CD4-positive, alpha-beta T cell (primary cell): Measurements from ENCODE around the gene USP47. TPM values are rescaled to one million over a fixed set of nuclear protein-coding genes. Genes with fewer than 3 reads are reported as not detected.
A peak's percentile ranks its signal among the peaks of the same experiment; 100 is the strongest.

Experiments
- ATAC-seq: fragments of 200-7000 bp; cut with Tn5 transposase; one replicate; pipeline ENCODE4 v1.10.0; 2022; ENCODE audit warnings: mild to moderate bottlenecking; ENCODE audit not compliant: poor library complexity
- CTCF ChIA-PET: fragments of 350-600 bp; sonication (Branson Sonifier 250); formaldehyde crosslinking; loops from one replicate; lab custom pipeline; 2021; ENCODE audit warnings: antibody characterized with exemption, inconsistent platforms; lab: Charles Lee
- POLR2A ChIA-PET: fragments of 350-600 bp; sonication (Branson Sonifier 250); formaldehyde crosslinking; loops from one replicate; lab custom pipeline; 2021; ENCODE audit warnings: antibody characterized with exemption, inconsistent platforms; lab: Charles Lee
- DNase-seq, 14 experiments: peaks; one replicate each; pipeline ENCODE4 v3.0.0-alpha.2; 2013 to 2020; ENCODE audit warnings: mixed read lengths in 2 of 14
- H3K27ac ChIP-seq, 2 donors: one replicate each; pipeline versions ENCODE4 v1.5.1 to v1.7.0; 2013; ENCODE audit warnings: low read length in 2 of 2, low read depth in 1 of 2, mild to moderate bottlenecking in 1 of 2
- H3K27me3 ChIP-seq, 2 experiments: 1 replicate in 1 of 2; 2 replicates in 1 of 2; pipeline versions ENCODE4 v1.6.1 to v1.7.0; 2013; ENCODE audit warnings: low read length in 2 of 2, control low read depth in 1 of 2, mild to moderate bottlenecking in 1 of 2, moderate library complexity in 1 of 2; ENCODE audit not compliant: insufficient read depth in 2 of 2, control insufficient read depth in 1 of 2
- H3K36me3 ChIP-seq: one replicate; pipeline ENCODE4 v1.6.1; 2013; ENCODE audit warnings: low read length, control low read depth; ENCODE audit not compliant: insufficient read depth
- H3K4me1 ChIP-seq: one replicate; pipeline ENCODE4 v1.6.1; 2013; ENCODE audit warnings: low read length, control low read depth; ENCODE audit not compliant: insufficient read depth
- H3K4me3 ChIP-seq: one replicate; pipeline ENCODE4 v1.5.1; 2013; ENCODE audit warnings: mild to moderate bottlenecking, low read length, moderate library complexity
- H3K9me3 ChIP-seq, 2 experiments: 1 replicate in 1 of 2; 2 replicates in 1 of 2; pipeline versions ENCODE4 v1.6.1 to v1.7.0; 2013; ENCODE audit warnings: low read length in 2 of 2, mild to moderate bottlenecking in 2 of 2, control low read depth in 1 of 2, moderate library complexity in 1 of 2; ENCODE audit not compliant: control insufficient read depth in 1 of 2, insufficient read depth in 1 of 2
- H3K27ac Mint-ChIP-seq: one replicate; pipeline ENCODE4 v1.8.0; 2020; ENCODE audit warnings: mixed read lengths
- H3K27me3 Mint-ChIP-seq: one replicate; pipeline ENCODE4 v1.8.0; 2021; ENCODE audit warnings: mixed read lengths
- H3K36me3 Mint-ChIP-seq: one replicate; pipeline ENCODE4 v1.8.0; 2021; ENCODE audit warnings: low read depth, mixed read lengths
- H3K4me1 Mint-ChIP-seq: one replicate; pipeline ENCODE4 v1.8.0; 2021; ENCODE audit warnings: low read depth, mixed read lengths
- H3K4me3 Mint-ChIP-seq: one replicate; pipeline ENCODE4 v1.8.0; 2020; ENCODE audit warnings: mild to moderate bottlenecking, mixed read lengths
- H3K9me3 Mint-ChIP-seq: one replicate; pipeline ENCODE4 v1.8.0; 2020; ENCODE audit warnings: mixed read lengths
- intact Hi-C, 2 experiments: fragments of 100-400 bp; cut with DNase I in 1 of 2; cut with micrococcal nuclease in 1 of 2; formaldehyde crosslinking; loops; one replicate each; pipeline versions ENCODE4 v1.15.1 to v1.9.0; 2023 to 2025; cut with DNase I, micrococcal nuclease
- total RNA-seq, 174 experiments: library from RNA in 2 of 174; stranded (reverse) in 2 of 174; gene quantifications; one replicate each; pipeline ENCODE4 v1.2.3 and lab custom pipeline; 2021 to 2026
- TF ChIP-seq, protein P1 (sequence below): fragments of 200-600 bp; IDR thresholded peaks from one replicate; pipeline ENCODE4 v1.8.0; 2022; ENCODE audit warnings: antibody characterized with exemption, mild to moderate bottlenecking

The USP47 gene
- total RNA-seq, 2 experiments from 2014 or later: 97.0 to 100 TPM

DNA sequence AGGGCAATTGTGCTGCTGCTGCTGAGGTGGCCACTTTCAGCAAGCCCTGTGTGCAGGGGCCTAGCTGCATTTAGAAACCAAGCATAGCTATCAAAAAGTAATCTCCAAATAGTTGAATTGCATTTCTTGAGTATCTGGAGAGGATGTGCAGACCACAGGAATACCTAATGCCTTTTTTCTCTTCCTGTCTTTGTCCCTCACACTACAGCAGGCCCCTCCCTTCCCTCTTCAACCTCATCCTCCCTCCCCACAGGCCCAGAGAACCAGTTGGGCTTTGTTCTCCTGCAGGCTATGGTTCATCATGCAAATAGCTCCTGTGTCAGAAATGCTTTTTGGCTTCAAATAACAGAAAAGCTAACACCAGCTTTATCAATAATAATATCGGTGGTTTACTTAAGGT, 118.9 kb downstream of the USP47 start:
- TF ChIP-seq, protein P1, sequence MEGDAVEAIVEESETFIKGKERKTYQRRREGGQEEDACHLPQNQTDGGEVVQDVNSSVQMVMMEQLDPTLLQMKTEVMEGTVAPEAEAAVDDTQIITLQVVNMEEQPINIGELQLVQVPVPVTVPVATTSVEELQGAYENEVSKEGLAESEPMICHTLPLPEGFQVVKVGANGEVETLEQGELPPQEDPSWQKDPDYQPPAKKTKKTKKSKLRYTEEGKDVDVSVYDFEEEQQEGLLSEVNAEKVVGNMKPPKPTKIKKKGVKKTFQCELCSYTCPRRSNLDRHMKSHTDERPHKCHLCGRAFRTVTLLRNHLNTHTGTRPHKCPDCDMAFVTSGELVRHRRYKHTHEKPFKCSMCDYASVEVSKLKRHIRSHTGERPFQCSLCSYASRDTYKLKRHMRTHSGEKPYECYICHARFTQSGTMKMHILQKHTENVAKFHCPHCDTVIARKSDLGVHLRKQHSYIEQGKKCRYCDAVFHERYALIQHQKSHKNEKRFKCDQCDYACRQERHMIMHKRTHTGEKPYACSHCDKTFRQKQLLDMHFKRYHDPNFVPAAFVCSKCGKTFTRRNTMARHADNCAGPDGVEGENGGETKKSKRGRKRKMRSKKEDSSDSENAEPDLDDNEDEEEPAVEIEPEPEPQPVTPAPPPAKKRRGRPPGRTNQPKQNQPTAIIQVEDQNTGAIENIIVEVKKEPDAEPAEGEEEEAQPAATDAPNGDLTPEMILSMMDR: no peak
- peaks cover 27% of the 10 kb centered on the region for H3K36me3 Mint-ChIP-seq
- peaks cover 46% of the 10 kb centered on the region for H3K4me1 Mint-ChIP-seq
- Histone ChIP-seq H3K27ac (peak overlapping the region in 1 of 2 donors; percentile 10), H3K36me3 (peaks cover 17% of the 10 kb centered on the region), H3K4me3 (no peak overlapping the region), H3K9me3 (no peaks in the 10 kb centered on the region), H3K27me3 (no peaks in the 10 kb centered on the region), H3K4me1 (peaks cover 29% of the 10 kb centered on the region)
- ChIA-PET POLR2A (interaction anchor here (0.6 kb wide), 1 partner anchor 96 kb away, joined by 3 read pairs; no protein-coding TSS in a partner anchor), CTCF (no interaction called here)
- ATAC-seq (peak; percentile 95), DNase-seq (peak in 7 of 14 experiments; percentile 9 to 77 (median 44))
- peak overlapping the region; percentile 3 for H3K4me3 Mint-ChIP-seq
- H3K27ac Mint-ChIP-seq: peak overlapping the region; percentile 28
- H3K9me3 Mint-ChIP-seq: no peaks in the 10 kb centered on the region
- intact Hi-C loops: no loop called here
- H3K27me3 Mint-ChIP-seq: no peaks in the 10 kb centered on the region

DNA sequence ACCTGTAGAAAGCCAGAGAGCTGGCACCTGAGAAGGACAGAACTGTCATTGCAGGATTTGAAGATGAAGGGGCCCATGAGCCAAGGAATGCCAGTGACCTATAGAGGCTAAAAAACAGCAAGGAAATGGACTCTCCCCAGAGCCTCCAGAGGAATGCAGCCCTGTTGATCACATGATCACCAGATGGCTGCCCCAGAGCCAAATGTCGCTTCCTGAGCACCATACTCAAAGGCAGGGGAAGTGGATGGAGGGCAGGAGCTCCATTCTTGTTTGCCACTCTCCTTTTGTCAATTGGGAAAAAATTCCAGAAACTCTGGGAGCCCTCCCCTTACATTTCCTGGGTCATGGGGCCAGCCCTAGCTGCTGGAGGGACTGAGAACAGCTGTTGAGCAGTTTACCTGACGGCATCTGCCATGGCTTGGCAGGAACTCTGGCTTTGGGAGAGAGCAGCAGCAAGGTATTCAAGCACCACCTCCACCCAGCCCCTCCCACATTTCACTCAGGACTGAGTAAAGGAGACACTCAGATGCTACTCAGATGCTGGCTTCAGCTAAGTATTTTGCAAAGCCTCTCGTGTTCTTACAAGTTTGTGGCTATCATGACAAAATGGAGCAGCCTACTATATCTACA, 119.7 kb downstream of the USP47 start:
- H3K4me1 Mint-ChIP-seq: peaks cover 46% of the 10 kb centered on the region
- Histone ChIP-seq H3K4me1 (peaks cover 29% of the 10 kb centered on the region), H3K36me3 (peaks cover 9% of the 10 kb centered on the region), H3K27ac (peak overlapping the region in 1 of 2 donors; percentile 7), H3K4me3 (no peak overlapping the region), H3K9me3 (no peaks in the 10 kb centered on the region), H3K27me3 (no peaks in the 10 kb centered on the region)
- DNase-seq: no peak
- intact Hi-C loops: no loop called here
- H3K27ac Mint-ChIP-seq: peak overlapping the region; percentile 24
- no peak overlapping the region for H3K4me3 Mint-ChIP-seq
- ATAC-seq: no peak
- H3K27me3 Mint-ChIP-seq: no peaks in the 10 kb centered on the region
- ChIA-PET CTCF (no interaction called here), POLR2A (interaction anchor here (0.5 kb wide), 1 partner anchor 1153 kb away, joined by 3 read pairs; the partner anchor contains the start of gene EIF4G2)
- TF ChIP-seq, protein P1: no peak
- H3K9me3 Mint-ChIP-seq: no peaks in the 10 kb centered on the region
- H3K36me3 Mint-ChIP-seq: peaks cover 19% of the 10 kb centered on the region

DNA sequence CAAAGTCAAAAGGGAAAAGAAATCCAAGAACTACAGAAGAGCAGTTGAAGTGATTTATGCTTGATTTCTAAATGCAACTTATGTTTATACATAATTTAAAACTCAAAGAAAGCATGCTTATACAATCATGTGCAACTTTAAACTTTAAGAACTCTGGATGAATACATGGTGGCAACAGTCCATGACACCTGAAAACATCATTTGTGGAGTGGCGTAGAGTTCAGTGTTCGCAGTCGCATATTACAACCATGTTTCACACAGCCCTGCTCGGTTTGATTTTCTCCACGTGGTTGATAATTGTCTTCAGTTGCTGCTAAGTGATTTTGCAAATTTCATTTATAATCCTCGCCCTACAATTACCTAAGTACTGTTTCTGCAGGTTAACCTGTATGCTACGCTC, 121.3 kb downstream of the USP47 start:
- ATAC-seq: no peak
- intact Hi-C loops: no loop called here
- Mint-ChIP-seq H3K4me1 (peaks cover 49% of the 10 kb centered on the region), H3K4me3 (no peak overlapping the region), H3K27ac (no peak overlapping the region), H3K9me3 (no peaks in the 10 kb centered on the region), H3K27me3 (no peaks in the 10 kb centered on the region), H3K36me3 (peaks cover 6% of the 10 kb centered on the region)
- H3K36me3 ChIP-seq: no peaks in the 10 kb centered on the region
- POLR2A ChIA-PET: no interaction called here
- no peak overlapping the region for H3K27ac ChIP-seq
- no peaks in the 10 kb centered on the region for H3K9me3 ChIP-seq
- DNase-seq: no peak
- no peak overlapping the region for H3K4me3 ChIP-seq
- CTCF ChIA-PET: no interaction called here
- TF ChIP-seq, protein P1: no peak
- no peaks in the 10 kb centered on the region for H3K27me3 ChIP-seq
- peaks cover 37% of the 10 kb centered on the region for H3K4me1 ChIP-seq
